GM21423 (cell line): ENCODE measurements around the gene FSCB.
"Not testable (repeated sequence)": the region's sequence is repeated elsewhere in the genome, so short reads cannot be mapped to it uniquely, and the experiment has no call there.

Experiments
- ATAC-seq: cut with Tn5 transposase; IDR thresholded peaks from one replicate; pipeline ENCODE4 v1.9.1; 2021; ENCODE audit warnings: mild to moderate bottlenecking, moderate library complexity; ENCODE audit not compliant: unreplicated experiment

The FSCB gene, protein sequence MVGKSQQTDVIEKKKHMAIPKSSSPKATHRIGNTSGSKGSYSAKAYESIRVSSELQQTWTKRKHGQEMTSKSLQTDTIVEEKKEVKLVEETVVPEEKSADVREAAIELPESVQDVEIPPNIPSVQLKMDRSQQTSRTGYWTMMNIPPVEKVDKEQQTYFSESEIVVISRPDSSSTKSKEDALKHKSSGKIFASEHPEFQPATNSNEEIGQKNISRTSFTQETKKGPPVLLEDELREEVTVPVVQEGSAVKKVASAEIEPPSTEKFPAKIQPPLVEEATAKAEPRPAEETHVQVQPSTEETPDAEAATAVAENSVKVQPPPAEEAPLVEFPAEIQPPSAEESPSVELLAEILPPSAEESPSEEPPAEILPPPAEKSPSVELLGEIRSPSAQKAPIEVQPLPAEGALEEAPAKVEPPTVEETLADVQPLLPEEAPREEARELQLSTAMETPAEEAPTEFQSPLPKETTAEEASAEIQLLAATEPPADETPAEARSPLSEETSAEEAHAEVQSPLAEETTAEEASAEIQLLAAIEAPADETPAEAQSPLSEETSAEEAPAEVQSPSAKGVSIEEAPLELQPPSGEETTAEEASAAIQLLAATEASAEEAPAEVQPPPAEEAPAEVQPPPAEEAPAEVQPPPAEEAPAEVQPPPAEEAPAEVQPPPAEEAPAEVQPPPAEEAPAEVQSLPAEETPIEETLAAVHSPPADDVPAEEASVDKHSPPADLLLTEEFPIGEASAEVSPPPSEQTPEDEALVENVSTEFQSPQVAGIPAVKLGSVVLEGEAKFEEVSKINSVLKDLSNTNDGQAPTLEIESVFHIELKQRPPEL

GRCh38 chr14:44507183-44507582 is at the start of gene FSCB:
Gene FSCB, minus strand, starts transcription at chr14:44507283. Its CDS starts 296 bp downstream, at chr14:44506987.
- no peak for ATAC-seq

- ATAC-seq, result no peak
Observed at GRCh38 chr14:44531658-44532057, 24.6 kb upstream of the FSCB start.

- no peak for ATAC-seq
Observed at GRCh38 chr14:44530475-44530874, 23.4 kb upstream of the FSCB start.

DNA sequence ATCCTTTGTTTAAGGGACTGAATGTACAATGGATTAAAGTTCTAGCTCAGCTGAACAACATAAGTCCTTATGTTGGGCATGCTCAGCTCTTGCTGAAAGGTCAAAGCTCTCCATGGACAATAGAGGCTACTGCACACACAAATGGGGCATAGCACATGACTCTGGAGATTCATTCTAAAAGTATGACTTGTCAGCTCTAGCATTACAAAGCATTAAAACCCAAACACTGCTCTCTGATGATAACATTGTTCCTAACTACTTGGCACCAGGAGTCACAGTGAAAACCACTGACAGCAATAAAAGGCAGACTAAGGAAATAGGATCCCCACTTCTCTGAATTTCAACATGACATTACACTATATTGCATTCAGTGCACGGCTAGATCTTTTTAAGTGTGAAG is 21.9 kb upstream of the FSCB start:
- ATAC-seq, result no peak

GRCh38 chr14:44528180-44528579 is 21.1 kb upstream of the FSCB start:
- no peak for ATAC-seq

DNA sequence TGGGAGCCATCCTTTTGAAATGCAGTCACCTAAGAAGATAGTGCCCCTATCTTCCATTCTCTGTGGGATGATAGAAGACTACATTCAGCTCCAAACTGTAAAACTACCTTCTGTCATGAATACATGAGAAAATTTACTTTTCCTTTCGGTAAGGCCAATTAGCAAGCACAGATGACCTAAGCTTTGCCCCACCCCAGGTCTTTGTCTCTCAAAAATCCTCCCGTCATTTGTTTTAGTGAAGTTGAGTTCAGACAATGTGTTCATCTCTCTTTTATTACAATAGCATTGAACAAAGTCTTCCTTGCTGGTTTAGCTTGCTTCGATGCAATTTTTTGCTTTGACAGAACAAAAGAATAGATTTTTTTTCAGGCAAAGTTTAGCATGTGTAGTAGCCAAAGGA is 18.2 kb upstream of the FSCB start:
- ATAC-seq, result no peak

DNA sequence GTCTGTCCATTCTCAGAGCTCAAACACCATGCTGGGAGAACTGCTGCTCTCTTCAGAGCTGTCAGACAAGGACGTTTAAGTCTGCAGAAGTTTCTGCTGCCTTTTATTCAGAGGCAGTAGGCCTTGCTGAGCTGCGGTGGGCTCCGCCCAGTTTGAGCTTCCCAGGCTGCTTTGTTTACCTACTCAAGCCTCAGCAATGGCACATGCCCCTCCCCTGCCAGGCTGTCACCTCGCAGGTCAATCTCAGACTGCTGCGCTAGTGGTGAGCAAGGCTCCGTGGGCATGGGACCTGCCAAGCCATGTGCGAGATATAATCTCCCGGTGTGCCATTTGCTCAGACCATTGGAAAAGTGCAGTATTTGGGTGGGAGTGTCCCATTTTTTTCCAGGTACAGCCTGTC is 8.6 kb upstream of the FSCB start:
- not testable (repeated sequence) for ATAC-seq

DNA sequence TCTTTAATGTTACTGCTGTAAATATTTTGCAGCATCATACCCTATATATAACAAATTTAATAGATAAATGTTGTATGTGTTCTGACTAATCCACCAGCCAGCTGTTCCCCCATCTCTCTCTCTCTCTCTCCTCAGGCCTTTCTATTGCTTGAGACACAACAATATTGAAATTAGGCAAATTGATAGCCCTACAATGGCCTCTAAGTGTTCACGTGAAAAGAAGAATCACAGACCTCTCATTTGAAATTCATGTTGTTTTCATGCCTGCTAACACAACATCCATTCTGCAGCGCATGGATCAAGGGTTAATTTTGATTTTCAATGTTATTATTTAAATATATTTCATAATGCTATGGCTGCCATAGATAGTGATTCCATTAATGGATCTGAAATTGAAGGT is 1.8 kb upstream of the FSCB start:
- ATAC-seq, result no peak

GRCh38 chr14:44505588-44505987 is 1.5 kb downstream of the FSCB start:
- ATAC-seq, result no peak

- ATAC-seq, result no peak
Observed at GRCh38 chr14:44497148-44497547, 9.9 kb downstream of the FSCB start.

- ATAC-seq, result no peak
Observed at GRCh38 chr14:44494137-44494536, 12.9 kb downstream of the FSCB start.

DNA sequence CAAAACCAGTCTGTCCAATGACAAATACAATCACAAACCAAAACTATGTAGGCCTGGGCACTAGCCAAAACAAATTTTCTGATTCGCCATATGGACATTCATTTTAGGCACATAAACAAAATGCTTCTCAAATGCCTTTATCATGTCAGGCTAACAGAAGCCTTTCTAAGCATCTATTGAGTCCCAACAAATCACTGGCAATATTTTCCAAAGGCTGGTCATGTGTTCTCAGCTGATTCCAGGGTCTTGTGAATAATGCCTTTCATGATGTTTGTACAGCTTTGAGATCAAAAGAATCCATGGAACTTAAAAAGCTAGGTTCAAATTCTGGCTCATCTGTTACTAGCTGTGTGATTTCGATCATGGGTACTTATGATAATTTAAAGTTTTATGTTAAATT is 16.1 kb downstream of the FSCB start:
- no peak for ATAC-seq

DNA sequence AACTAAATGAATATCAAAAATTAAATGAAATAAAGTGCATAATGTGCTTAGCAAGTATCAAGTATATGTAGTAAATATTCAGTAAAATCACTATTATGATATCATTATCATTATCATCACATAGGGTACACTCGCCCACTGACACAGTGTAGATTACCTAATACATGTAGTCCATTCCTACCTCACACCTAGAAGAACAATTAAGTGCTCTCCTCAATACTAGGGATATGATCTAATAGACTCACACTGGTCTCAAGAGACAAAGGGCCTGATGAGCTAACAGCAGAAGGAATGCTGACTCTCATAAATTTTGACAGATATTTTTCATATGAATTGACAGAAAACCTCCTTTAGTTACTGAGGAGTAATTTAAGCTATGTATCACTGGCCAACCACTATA is 29.1 kb downstream of the FSCB start:
- ATAC-seq, result no peak

GRCh38 chr14:44468771-44469170 is 38.3 kb downstream of the FSCB start:
- no peak for ATAC-seq

DNA sequence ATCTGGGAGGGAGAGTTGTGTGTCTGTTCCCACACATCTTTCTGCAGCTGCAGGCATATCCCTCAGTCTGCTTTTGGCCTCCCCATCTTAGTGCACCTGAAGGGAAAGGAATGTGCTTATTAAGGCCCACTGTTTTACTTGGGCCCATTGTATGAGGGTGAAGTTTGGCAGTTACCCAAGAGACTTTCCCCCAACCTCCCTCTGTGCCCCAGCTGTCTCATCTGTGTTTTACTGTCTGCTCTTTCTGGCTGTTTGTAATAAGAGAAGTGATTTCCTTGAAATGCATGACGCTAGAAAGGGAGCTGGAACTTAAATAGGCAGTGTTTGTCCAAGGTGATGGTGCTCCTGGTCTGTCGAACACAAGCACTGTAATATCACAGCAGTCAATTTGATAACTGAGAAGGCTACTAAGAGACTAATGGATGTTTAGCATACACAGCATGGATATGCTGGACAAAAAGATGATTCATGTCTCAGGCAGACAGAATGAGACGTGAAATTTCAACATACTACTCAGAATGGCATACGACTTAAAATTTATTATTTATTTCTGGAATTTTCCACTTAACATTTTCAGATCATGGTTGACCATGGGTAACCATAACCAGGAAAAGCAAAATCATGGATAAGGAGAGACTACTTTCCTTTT is 43.6 kb downstream of the FSCB start:
- ATAC-seq, result no peak

- no peak for ATAC-seq
Observed at GRCh38 chr14:44462381-44462780, 44.7 kb downstream of the FSCB start.

DNA sequence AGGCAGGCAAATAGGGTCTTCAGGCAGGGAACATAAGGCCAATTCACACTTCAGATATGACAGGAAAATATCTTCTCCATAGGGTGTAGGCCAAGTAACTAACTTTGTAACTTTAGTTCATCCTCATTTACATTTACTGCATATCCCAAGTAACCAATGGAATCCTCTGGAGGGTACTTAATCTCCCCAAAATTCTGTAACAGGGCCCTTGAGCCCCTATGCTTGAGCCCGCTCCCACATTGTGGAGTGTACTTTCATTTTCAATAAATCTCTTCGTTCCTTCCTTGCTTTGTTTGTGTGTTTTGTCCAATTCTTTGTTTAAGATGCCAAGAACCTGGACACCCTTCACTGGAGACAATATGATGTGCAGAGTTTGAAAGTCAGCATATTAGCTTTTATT is 45.3 kb downstream of the FSCB start:
- ATAC-seq, result no peak
